GM12878 (cell line): ENCODE data around the gene RBM42. TPM values are rescaled to one million over a fixed set of nuclear protein-coding genes. Genes with fewer than 3 reads are reported as not detected.

ENCODE experiments used
- ATAC-seq: fragments of 200-7000 bp; cut with Tn5 transposase; 3 replicates; pipeline ENCODE4 v1.9.1; 2020; ENCODE audit warnings: mild to moderate bottlenecking, moderate library complexity
- BruUV-seq: library from RNA; stranded (reverse); fragments of 400-500 nt; replicated peaks from 2 replicates; lab custom pipeline; 2021; lab: Mats Ljungman, UMichigan
- CTCF ChIA-PET: fragments of 300-600 bp; sonication (Branson Sonifier 250); formaldehyde crosslinking; extraction: SDS; loops from one replicate; lab custom pipeline; 2021; ENCODE audit warnings: inconsistent platforms; lab: Yijun Ruan, JAX
- POLR2A ChIA-PET: fragments of 350-600 bp; formaldehyde crosslinking; extraction: SDS; loops from one replicate; lab custom pipeline; 2021; ENCODE audit warnings: inconsistent platforms; lab: Charles Lee
- RAD21 ChIA-PET: fragments of 300-600 bp; sonication (Branson Sonifier 250); formaldehyde crosslinking; loops from one replicate; lab custom pipeline; 2023; ENCODE audit warnings: antibody characterized with exemption; ENCODE audit not compliant: unreplicated experiment; lab: Charles Lee
- SMC1A ChIA-PET: fragments of 300-600 bp; sonication (Branson Sonifier 250); formaldehyde crosslinking; loops from one replicate; lab custom pipeline; 2023; ENCODE audit not compliant: unreplicated experiment, uncharacterized antibody; lab: Charles Lee
- DNase-seq: peaks from one replicate; pipeline ENCODE4 v3.0.0-alpha.2; 2011; ENCODE audit warnings: low read depth, low spot score
- FAIRE-seq: peaks from 3 replicates; lab custom pipeline; 2011; peaks lifted over from hg19 to GRCh38; lab: Jason Lieb, UNC
- H2AFZ ChIP-seq: 2 replicates; pipeline ENCODE4 v1.6.0; 2011; ENCODE audit warnings: low read depth, low read length, control low read depth; ENCODE audit not compliant: control insufficient read depth
- H3K27ac ChIP-seq: 2 replicates; pipeline ENCODE4 v1.5.1; 2011; ENCODE audit warnings: control low read depth; ENCODE audit not compliant: control insufficient read depth, insufficient read depth
- H3K27me3 ChIP-seq, 2 experiments: replicated peaks in 1 of 2; 2 replicates each; pipeline versions ENCODE4 v1.6.0 to v1.6.1; 2011; ENCODE audit warnings: low read length in 1 of 2; ENCODE audit not compliant: control insufficient read depth in 2 of 2, insufficient read depth in 2 of 2
- H3K36me3 ChIP-seq, 2 experiments: 2 replicates each; pipeline ENCODE4 v1.5.1; 2011; ENCODE audit warnings: low read length in 1 of 2; ENCODE audit not compliant: control insufficient read depth in 2 of 2, insufficient read depth in 2 of 2
- H3K4me1 ChIP-seq: 2 replicates; pipeline ENCODE4 v1.6.1; 2011; ENCODE audit warnings: mild to moderate bottlenecking, low read length, moderate library complexity, mixed read lengths; ENCODE audit not compliant: control insufficient read depth, insufficient read depth
- H3K4me2 ChIP-seq: 2 replicates; pipeline ENCODE4 v1.6.0; 2011; ENCODE audit warnings: control low read depth; ENCODE audit not compliant: control insufficient read depth, insufficient read depth
- H3K4me3 ChIP-seq: fragments of 200-600 bp; sonication (generic); 2 replicates; pipeline ENCODE4 v1.5.1; 2016
- H3K79me2 ChIP-seq: 2 replicates; pipeline ENCODE4 v1.6.0; 2011; ENCODE audit warnings: low read length; ENCODE audit not compliant: control insufficient read depth, insufficient read depth
- H3K9ac ChIP-seq: 2 replicates; pipeline ENCODE4 v1.8.0; 2011; ENCODE audit warnings: low read length, control low read depth, mixed read lengths; ENCODE audit not compliant: control insufficient read depth, insufficient read depth
- H3K9me3 ChIP-seq: replicated peaks from 3 replicates; pipeline ENCODE4 v1.5.1; 2011; ENCODE audit warnings: mild to moderate bottlenecking, low read length; ENCODE audit not compliant: control insufficient read depth, insufficient read depth
- H4K20me1 ChIP-seq: 2 replicates; pipeline ENCODE4 v1.6.0; 2011; ENCODE audit not compliant: control insufficient read depth, insufficient read depth
- ATF7 ChIP-seq: fragments of 450-650 bp; IDR thresholded peaks from 2 replicates; pipeline ENCODE4 v1.6.1; 2016; ENCODE audit warnings: low read depth, mild to moderate bottlenecking
- IKZF2 ChIP-seq, 2 experiments: fragments of 450-650 bp; IDR thresholded peaks; 2 replicates each; pipeline ENCODE4 v1.6.1; 2017; ENCODE audit warnings: mild to moderate bottlenecking in 2 of 2, moderate library complexity in 2 of 2
- MEF2B ChIP-seq: fragments of 450-650 bp; IDR thresholded peaks from 2 replicates; pipeline ENCODE4 v1.6.1; 2018; ENCODE audit warnings: mild to moderate bottlenecking, moderate library complexity; ENCODE audit not compliant: partially characterized antibody, poor library complexity, severe bottlenecking
- NR2C1 ChIP-seq: fragments of 450-650 bp; IDR thresholded peaks from 2 replicates; pipeline ENCODE4 v1.6.1; 2017; ENCODE audit warnings: antibody characterized with exemption, mild to moderate bottlenecking, moderate library complexity
- RBBP5 ChIP-seq: fragments of 200-600 bp; sonication (generic); conservative IDR thresholded peaks from 2 replicates; pipeline ENCODE4 v1.6.1; 2016
- SREBF1 ChIP-seq: IDR thresholded peaks from 2 replicates; pipeline ENCODE4 v1.6.1; 2012; ENCODE audit warnings: mild to moderate bottlenecking, low read length
- SUPT20H ChIP-seq: IDR thresholded peaks from 2 replicates; pipeline ENCODE4 v1.6.1; 2011; ENCODE audit warnings: low read depth, mild to moderate bottlenecking, low read length, moderate library complexity, borderline replicate concordance; ENCODE audit not compliant: control insufficient read depth
- TBL1XR1 ChIP-seq: IDR thresholded peaks from 2 replicates; pipeline ENCODE4 v1.6.1; 2012; ENCODE audit warnings: low read depth, low read length, improper control_type of control experiment
- WGBS: methylation state at CpG from one replicate; pipeline ENCODE4 v1.1.6; 2016; ENCODE audit warnings: low lambda C conversion rate; ENCODE audit not compliant: insufficient replicate concordance, insufficient coverage; ENCODE audit errors: missing lambda C conversion rate; 5-methylcytosine and 5-hydroxymethylcytosine counted together
- in situ Hi-C: fragments of 300-500 bp; cut with MboI; formaldehyde crosslinking; loops from 9 replicates; pipeline ENCODE4 v1.14.3; 2018; ENCODE audit warnings: mixed read lengths
- intact Hi-C: fragments of 100-400 bp; cut with micrococcal nuclease; formaldehyde crosslinking; loops from one replicate; pipeline ENCODE4 v1.14.2; 2022; ENCODE audit not compliant: unreplicated experiment
- polyA plus RNA-seq, 11 experiments: library from polyadenylated mRNA; depleted of rRNA in 4 of 11; unstranded in 6 of 11; stranded (reverse) in 5 of 11; fragments of >200 nt; fragmentation: Nextera tagmentation in 4 of 11; fragmentation: Illumina TruSeq in 1 of 11; extraction: Ambion mirVana in 4 of 11; extraction: Trizol in 1 of 11; gene quantifications; 1 replicate in 1 of 11; 2 replicates in 10 of 11; pipeline versions ENCODE4 v1.2.1 to v1.2.3, GENCODE V29; 2011 to 2016; ENCODE audit warnings: inconsistent platforms in 2 of 11, missing spikeins in 2 of 11, low read depth in 1 of 11
- total RNA-seq, 4 experiments: library from RNA; depleted of rRNA in 3 of 4; stranded (reverse); fragments of >200 nt in 3 of 4; fragmentation: Illumina TruSeq in 1 of 4; extraction: Trizol in 1 of 4; gene quantifications; 2 replicates each; pipeline versions ENCODE4 v1.2.1 to v1.2.3, GENCODE V29; 2013 to 2021

Gene RBM42
- total and polyA plus RNA-seq, 10 of the 15 experiments (the other 5 are each of a cell fraction or from before 2014, with no cell fraction given) = 4.2 to 117 (median 48.5) TPM

- no peak for TF ChIP-seq MEF2B
- TF ChIP-seq SUPT20H = no peak
Observed at GRCh38 chr19:35665157-35665556, 36.3 kb downstream of the RBM42 start (continued).

- ChIA-PET RAD21 (no interaction called here), CTCF (no interaction called here), POLR2A (no interaction called here), SMC1A (no interaction called here)
- peaks cover 0 to 4% of the 10 kb centered on the region in 2 experiments; a peak in 2 of 4 replicates for H3K36me3 ChIP-seq
- no peak overlapping the region for H3K27ac ChIP-seq
- no TSS peak for BruUV-seq
- DNase-seq (no peak), ATAC-seq (no peak), FAIRE-seq (no peak)
- TF ChIP-seq NR2C1 (no peak), RBBP5 (no peak), TBL1XR1 (no peak), IKZF2 (IDR thresholded peaks at IDR 0.05) (no peak), ATF7 (no peak), SREBF1 (no peak)
- no peaks in the 10 kb centered on the region for H3K79me2 ChIP-seq
- WGBS = 96% methylated on average over 7 of the region's 7 CpGs
- H3K4me2 ChIP-seq = no peak overlapping the region
- H3K4me3 ChIP-seq = no peak overlapping the region
- H3K4me1 ChIP-seq = no peaks in the 10 kb centered on the region
- no peaks in the 10 kb centered on the region for H3K27me3 ChIP-seq
- H3K9ac ChIP-seq = no peak overlapping the region
- intact Hi-C loops (no loop called here), in situ Hi-C loops (no loop called here)
- H4K20me1 ChIP-seq = no peaks in the 10 kb centered on the region
- H3K9me3 ChIP-seq = no peaks in the 10 kb centered on the region
- no peak overlapping the region for H2AFZ ChIP-seq
Observed at GRCh38 chr19:35665604-35666003, 36.8 kb downstream of the RBM42 start.
